Peyer's patch (tissue), 4 donors: ENCODE results near the gene CYB561D2. TPM values are rescaled to one million over a fixed set of nuclear protein-coding genes. Genes with fewer than 3 reads are reported as not detected.

ENCODE experiments used
- DNase-seq, 3 donors: peaks; one replicate each; pipeline ENCODE4 v3.0.0-alpha.2; 2017 to 2019
- H3K27ac ChIP-seq, 4 donors: fragments of 200-600 bp; sonication (generic); one replicate each; pipeline ENCODE4 v1.5.1; 2016 to 2019
- H3K27me3 ChIP-seq, 2 donors: fragments of 200-600 bp; sonication (generic); one replicate each; pipeline ENCODE4 v1.5.1; 2019
- H3K36me3 ChIP-seq, 3 donors: fragments of 200-600 bp; sonication (generic); one replicate each; pipeline ENCODE4 v1.5.1; 2016 to 2019
- H3K4me1 ChIP-seq, 4 donors: fragments of 200-600 bp; sonication (generic); one replicate each; pipeline ENCODE4 v1.5.1; 2016 to 2019
- H3K4me3 ChIP-seq, 4 donors: fragments of 200-600 bp; sonication (generic); 1 replicate in 3 of 4; 2 replicates in 1 of 4; pipeline ENCODE4 v1.5.1; 2016 to 2019; ENCODE audit warnings: mild to moderate bottlenecking in 1 of 4
- H3K9me3 ChIP-seq, 4 donors: fragments of 200-600 bp; sonication (generic); one replicate each; pipeline ENCODE4 v1.5.1; 2016 to 2019; ENCODE audit warnings: mild to moderate bottlenecking in 1 of 4
- POLR2A ChIP-seq, 2 donors: fragments of 450-650 bp; IDR thresholded peaks; one replicate each; pipeline ENCODE4 v1.5.1; 2017; ENCODE audit warnings: antibody characterized with exemption in 2 of 2, mild to moderate bottlenecking in 2 of 2, moderate library complexity in 2 of 2
- total RNA-seq, 4 donors: library from RNA; depleted of rRNA; stranded (reverse); fragments of >200 nt; gene quantifications; one replicate each; pipeline ENCODE4 v1.1.0, GENCODE V29; 2016
- TF ChIP-seq, protein P1 (sequence below), 6 experiments: fragments of 450-650 bp in 4 of 6; fragments of 200-600 bp in 2 of 6; sonication (generic) in 1 of 6; IDR thresholded peaks; one replicate each; pipeline ENCODE4 v1.5.1; 2017 to 2019; ENCODE audit warnings: antibody characterized with exemption in 6 of 6, mild to moderate bottlenecking in 3 of 6, moderate library complexity in 1 of 6

Gene CYB561D2
- total RNA-seq, 4 donors from 2014 or later, result 22.3 to 69.5 (median 38.6) TPM

DNA sequence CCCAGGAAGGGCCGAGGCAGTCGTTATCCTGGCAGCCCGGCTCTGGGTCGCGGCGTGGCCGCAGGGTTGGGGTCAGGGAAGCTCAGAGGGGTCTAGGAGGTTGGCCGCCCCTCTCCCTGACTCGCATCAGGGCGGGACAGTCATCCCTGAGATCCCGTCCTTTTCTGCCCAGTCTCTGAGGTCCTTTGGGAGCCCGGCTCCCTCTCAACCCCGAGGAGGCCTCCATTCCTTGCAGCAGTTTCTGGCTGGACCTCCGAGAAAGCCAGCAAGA is 28.6 kb upstream of the CYB561D2 start:
- peak overlapping the region; percentile 77 to 98 (median 93) for H3K4me3 ChIP-seq
- peak overlapping the region; percentile 88 to 95 (median 90) for H3K27ac ChIP-seq
- peaks cover 0 to 22% (median 0%) of the 10 kb centered on the region in 3 donors for H3K36me3 ChIP-seq
- TF ChIP-seq POLR2A (IDR thresholded peaks at IDR 0.05), result peak in 1 of 2 donors; percentile 34
- TF ChIP-seq, protein P1, sequence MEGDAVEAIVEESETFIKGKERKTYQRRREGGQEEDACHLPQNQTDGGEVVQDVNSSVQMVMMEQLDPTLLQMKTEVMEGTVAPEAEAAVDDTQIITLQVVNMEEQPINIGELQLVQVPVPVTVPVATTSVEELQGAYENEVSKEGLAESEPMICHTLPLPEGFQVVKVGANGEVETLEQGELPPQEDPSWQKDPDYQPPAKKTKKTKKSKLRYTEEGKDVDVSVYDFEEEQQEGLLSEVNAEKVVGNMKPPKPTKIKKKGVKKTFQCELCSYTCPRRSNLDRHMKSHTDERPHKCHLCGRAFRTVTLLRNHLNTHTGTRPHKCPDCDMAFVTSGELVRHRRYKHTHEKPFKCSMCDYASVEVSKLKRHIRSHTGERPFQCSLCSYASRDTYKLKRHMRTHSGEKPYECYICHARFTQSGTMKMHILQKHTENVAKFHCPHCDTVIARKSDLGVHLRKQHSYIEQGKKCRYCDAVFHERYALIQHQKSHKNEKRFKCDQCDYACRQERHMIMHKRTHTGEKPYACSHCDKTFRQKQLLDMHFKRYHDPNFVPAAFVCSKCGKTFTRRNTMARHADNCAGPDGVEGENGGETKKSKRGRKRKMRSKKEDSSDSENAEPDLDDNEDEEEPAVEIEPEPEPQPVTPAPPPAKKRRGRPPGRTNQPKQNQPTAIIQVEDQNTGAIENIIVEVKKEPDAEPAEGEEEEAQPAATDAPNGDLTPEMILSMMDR (IDR thresholded peaks at IDR 0.05), result no peak
- H3K9me3 ChIP-seq, result no peaks in the 10 kb centered on the region
- H3K27me3 ChIP-seq, result no peaks in the 10 kb centered on the region
- peaks cover 6 to 57% (median 16%) of the 10 kb centered on the region in 4 donors for H3K4me1 ChIP-seq
- DNase-seq, result no peak

DNA sequence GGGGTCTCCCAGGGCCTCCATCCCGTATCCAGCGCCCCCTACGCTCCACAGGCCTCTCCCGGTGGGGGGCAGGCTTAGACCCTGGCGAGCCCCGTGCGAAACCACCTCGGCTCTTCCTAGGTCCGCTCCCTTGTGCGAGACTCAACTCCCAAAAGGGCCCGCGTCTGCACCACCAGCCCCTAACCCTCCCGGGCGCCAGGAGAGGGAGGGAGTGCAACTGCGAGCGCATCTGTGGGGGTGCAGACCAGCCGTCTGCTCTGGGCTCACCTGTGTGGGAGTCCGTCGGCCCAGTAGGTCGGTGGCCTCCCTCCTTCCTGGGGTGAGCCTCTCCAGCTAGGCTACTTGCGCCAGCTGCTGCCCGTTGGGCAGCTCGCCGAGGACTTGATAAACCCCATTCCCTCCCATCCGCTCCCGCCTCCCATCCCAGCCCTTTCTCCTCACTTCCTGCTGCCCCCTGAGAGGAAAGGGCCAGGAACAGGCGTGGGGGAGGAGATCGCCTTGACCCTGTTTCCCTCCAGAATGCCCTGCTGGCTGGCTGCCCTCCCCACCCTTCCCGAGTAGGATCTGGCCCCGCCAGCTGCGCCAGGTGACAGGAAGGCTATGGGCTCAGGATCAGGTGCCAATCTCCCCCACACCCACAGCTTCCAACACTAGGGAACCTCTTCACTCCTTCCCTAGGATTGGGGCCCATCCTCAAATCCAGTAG is 28.1 kb upstream of the CYB561D2 start, which contains the start of gene HYAL2:
Gene HYAL2, minus strand, starts transcription at position 360 of the 706 bp plus-strand sequence. CDS start 2,256 bp downstream, outside the sequence.
- DNase-seq, result peak in 1 of 3 donors; percentile 60
- Histone ChIP-seq H3K9me3 (no peaks in the 10 kb centered on the region), H3K27me3 (no peaks in the 10 kb centered on the region), H3K4me1 (peaks cover 4 to 57% (median 17%) of the 10 kb centered on the region in 4 donors), H3K36me3 (peaks cover 0 to 22% (median 0%) of the 10 kb centered on the region in 3 donors), H3K4me3 (peak within 1 kb of the TSS; percentile 77 to 98 (median 93)), H3K27ac (peak within 1 kb of the TSS; percentile 88 to 95 (median 90))
- no peak for TF ChIP-seq POLR2A (IDR thresholded peaks at IDR 0.05)
- TF ChIP-seq, protein P1 (IDR thresholded peaks at IDR 0.05), result no peak

DNA sequence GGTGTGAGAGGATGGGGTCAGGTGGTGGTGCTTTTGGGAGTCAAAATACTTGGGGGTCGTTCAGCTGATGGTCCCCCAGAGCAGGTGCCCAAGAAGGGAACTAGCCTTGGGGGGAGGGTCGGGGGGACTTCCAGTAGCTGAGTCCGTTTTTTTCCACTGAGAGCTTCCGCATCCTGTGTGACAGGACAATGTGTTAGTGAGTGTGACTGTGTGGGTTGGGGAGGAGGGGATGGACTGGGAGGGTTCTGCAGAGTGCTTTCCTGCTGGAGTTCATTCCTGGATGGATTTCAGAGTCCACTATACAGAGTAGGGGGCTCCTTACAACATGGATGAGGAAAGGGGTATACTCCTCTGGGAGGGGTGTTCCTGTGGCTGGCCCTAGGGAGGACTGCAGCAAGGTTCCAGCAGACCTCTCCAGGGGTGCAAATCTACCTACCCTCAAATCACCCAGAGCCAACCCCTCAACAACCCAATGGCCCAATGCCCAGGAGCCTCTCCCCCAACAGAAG is 27.5 kb upstream of the CYB561D2 start:
- TF ChIP-seq POLR2A (IDR thresholded peaks at IDR 0.05), result no peak
- TF ChIP-seq, protein P1 (IDR thresholded peaks at IDR 0.05), result no peak
- Histone ChIP-seq H3K27me3 (no peaks in the 10 kb centered on the region), H3K36me3 (peaks cover 0 to 22% (median 0%) of the 10 kb centered on the region in 3 donors), H3K4me3 (no peak overlapping the region), H3K9me3 (no peaks in the 10 kb centered on the region), H3K27ac (peak overlapping the region; percentile 88 to 95 (median 90)), H3K4me1 (peaks cover 4 to 52% (median 18%) of the 10 kb centered on the region in 4 donors)
- DNase-seq, result no peak

DNA sequence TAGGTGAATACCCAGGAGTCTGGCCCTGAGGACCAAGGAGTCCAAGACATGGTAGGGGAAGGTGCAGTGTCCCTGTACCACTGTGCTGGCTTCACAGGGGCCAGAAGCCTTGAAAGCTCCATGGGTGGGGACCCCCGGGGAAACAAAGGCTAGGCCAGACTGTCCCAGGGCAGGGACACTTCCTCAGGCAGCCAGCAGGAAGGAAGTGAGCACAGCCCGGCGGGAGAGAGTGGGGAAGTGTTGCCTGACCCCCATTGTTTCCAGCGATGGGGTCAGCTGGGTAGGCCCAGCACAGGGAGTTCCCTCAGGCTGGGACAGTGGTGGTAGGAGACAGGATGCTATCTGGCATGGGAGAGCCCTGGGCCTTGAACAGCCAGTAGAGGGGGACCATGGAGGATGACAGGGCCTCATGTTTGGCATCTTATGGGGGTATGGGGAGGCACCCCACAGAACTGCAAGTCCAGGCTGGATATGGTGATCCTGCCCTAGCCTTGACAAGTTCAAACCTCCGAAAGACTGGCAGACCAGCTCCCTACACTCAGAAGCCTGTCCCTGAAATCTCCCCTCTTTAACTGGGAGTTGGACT is 27.0 kb upstream of the CYB561D2 start:
- TF ChIP-seq POLR2A (IDR thresholded peaks at IDR 0.05), result no peak
- TF ChIP-seq, protein P1 (IDR thresholded peaks at IDR 0.05), result peak in 1 of 6 experiments; percentile 8
- Histone ChIP-seq H3K36me3 (peaks cover 0 to 16% (median 0%) of the 10 kb centered on the region in 3 donors), H3K4me3 (no peak overlapping the region), H3K27me3 (no peaks in the 10 kb centered on the region), H3K9me3 (no peaks in the 10 kb centered on the region), H3K27ac (peak overlapping the region; percentile 52 to 95 (median 90)), H3K4me1 (peaks cover 4 to 50% (median 23%) of the 10 kb centered on the region in 4 donors)
- DNase-seq, result peak in 1 of 3 donors; percentile 51

DNA sequence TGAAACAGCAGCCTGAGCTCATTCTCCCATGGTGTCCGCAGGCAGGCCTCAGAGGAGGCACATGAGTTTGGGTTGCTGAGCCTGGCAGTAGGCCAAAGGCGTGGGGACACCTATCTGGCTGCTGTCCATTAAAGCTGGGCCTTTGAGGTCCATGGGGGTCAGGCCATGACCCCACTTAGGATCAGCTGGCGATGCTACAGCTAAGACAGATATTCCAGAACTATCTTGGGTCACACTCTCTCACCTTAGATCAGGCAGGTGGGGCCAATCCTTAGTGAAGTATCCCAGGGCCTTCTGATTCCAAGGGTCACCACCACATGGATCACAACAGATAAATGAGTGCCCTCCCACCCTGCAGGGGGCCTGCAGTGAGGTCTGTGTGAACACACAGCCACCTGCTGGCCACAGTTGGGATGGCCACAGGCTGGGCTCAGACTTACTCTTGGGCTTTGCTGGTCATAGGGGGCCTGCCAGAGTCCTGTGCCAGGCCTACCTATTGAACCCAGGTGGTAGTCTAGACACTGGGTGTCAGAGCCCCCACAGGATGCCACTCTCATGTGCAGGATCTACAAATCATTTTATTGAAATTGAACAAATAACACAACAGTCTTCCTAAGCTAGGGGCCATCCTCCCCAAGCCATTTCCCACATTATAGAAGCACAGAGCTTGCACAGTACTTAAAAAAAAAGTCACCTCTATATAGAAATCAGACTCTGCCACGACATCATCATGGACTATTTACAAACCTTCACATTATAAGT is 26.1 kb upstream of the CYB561D2 start:
- no peak for TF ChIP-seq POLR2A (IDR thresholded peaks at IDR 0.05)
- TF ChIP-seq, protein P1 (IDR thresholded peaks at IDR 0.05), result peak; percentile 52 to 89 (median 82)
- Histone ChIP-seq H3K4me1 (peaks cover 4 to 47% (median 24%) of the 10 kb centered on the region in 4 donors), H3K9me3 (no peaks in the 10 kb centered on the region), H3K27me3 (no peaks in the 10 kb centered on the region), H3K4me3 (no peak overlapping the region), H3K27ac (peak overlapping the region; percentile 1 to 91 (median 50)), H3K36me3 (peaks cover 0 to 14% (median 0%) of the 10 kb centered on the region in 3 donors)
- peak; percentile 68 to 85 (median 79) for DNase-seq
